ENCODE results near the gene CD59. TPM values are rescaled to one million over a fixed set of nuclear protein-coding genes. Genes with fewer than 3 reads are reported as not detected.
A peak's percentile ranks its signal among the peaks of the same experiment; 100 is the strongest.

Gene CD59
- total RNA-seq, 1 donor from 2014 or later = 204 TPM

GRCh38 chr11:33700502-33701271 lies 35.5 kb downstream of the CD59 start, which contains the start of gene C11orf91:
TSS of gene C11orf91 (minus strand) at chr11:33700826. CDS start at chr11:33700740, 86 bp downstream.
- H3K27me3 Mint-ChIP-seq = peaks cover 14% of the 10 kb centered on the region
- peak; percentile 98 for DNase-seq (ENCODE audit: extremely low spot score, unreplicated experiment)
- no peak for TF ChIP-seq CTCF (conservative IDR thresholded peaks at IDR 0.05)
- H3K27ac Mint-ChIP-seq = peak within 1 kb of the TSS; percentile 94
- peaks cover 13% of the 10 kb centered on the region for H3K4me1 Mint-ChIP-seq (ENCODE audit: unreplicated experiment)
- H3K36me3 Mint-ChIP-seq = no peaks in the 10 kb centered on the region
- peak within 1 kb of the TSS; percentile 94 for H3K4me3 Mint-ChIP-seq
- no peaks in the 10 kb centered on the region for H3K9me3 Mint-ChIP-seq

GRCh38 chr11:33700063-33700501 lies 36.1 kb downstream of the CD59 start:
- DNase-seq (ENCODE audit: extremely low spot score, unreplicated experiment) = no peak
- Mint-ChIP-seq H3K27ac (peak overlapping the region; percentile 35), H3K36me3 (no peaks in the 10 kb centered on the region), H3K9me3 (no peaks in the 10 kb centered on the region), H3K27me3 (peaks cover 14% of the 10 kb centered on the region), H3K4me3 (peak overlapping the region; percentile 84), H3K4me1 (ENCODE audit: unreplicated experiment) (peaks cover 13% of the 10 kb centered on the region)
- TF ChIP-seq CTCF (conservative IDR thresholded peaks at IDR 0.05) = no peak

- peaks cover 14% of the 10 kb centered on the region for H3K27me3 Mint-ChIP-seq
- no peaks in the 10 kb centered on the region for H3K36me3 Mint-ChIP-seq
- TF ChIP-seq CTCF (conservative IDR thresholded peaks at IDR 0.05) = no peak
- H3K4me3 Mint-ChIP-seq = peak overlapping the region; percentile 84
- peak overlapping the region; percentile 35 for H3K27ac Mint-ChIP-seq
- peaks cover 13% of the 10 kb centered on the region for H3K4me1 Mint-ChIP-seq (ENCODE audit: unreplicated experiment)
- no peak for DNase-seq (ENCODE audit: extremely low spot score, unreplicated experiment)
- no peaks in the 10 kb centered on the region for H3K9me3 Mint-ChIP-seq
Measured at GRCh38 chr11:33699515-33700062, 36.6 kb downstream of the CD59 start.

- no peaks in the 10 kb centered on the region for H3K9me3 Mint-ChIP-seq
- peaks cover 14% of the 10 kb centered on the region for H3K27me3 Mint-ChIP-seq
- no peak for DNase-seq (ENCODE audit: extremely low spot score, unreplicated experiment)
- no peak overlapping the region for H3K27ac Mint-ChIP-seq
- peak overlapping the region; percentile 79 for H3K4me3 Mint-ChIP-seq
- peaks cover 13% of the 10 kb centered on the region for H3K4me1 Mint-ChIP-seq (ENCODE audit: unreplicated experiment)
- TF ChIP-seq CTCF (conservative IDR thresholded peaks at IDR 0.05) = no peak
- H3K36me3 Mint-ChIP-seq = no peaks in the 10 kb centered on the region
Measured at GRCh38 chr11:33698921-33699320, 37.3 kb downstream of the CD59 start.

- Mint-ChIP-seq H3K4me1 (ENCODE audit: unreplicated experiment) (peaks cover 19% of the 10 kb centered on the region), H3K36me3 (no peaks in the 10 kb centered on the region), H3K27me3 (peaks cover 14% of the 10 kb centered on the region), H3K9me3 (no peaks in the 10 kb centered on the region), H3K27ac (no peak overlapping the region), H3K4me3 (no peak overlapping the region)
- no peak for TF ChIP-seq CTCF (conservative IDR thresholded peaks at IDR 0.05)
- DNase-seq (ENCODE audit: extremely low spot score, unreplicated experiment) = no peak
Measured at GRCh38 chr11:33697997-33698396, 38.2 kb downstream of the CD59 start.

All from type B pancreatic cell (in vitro differentiated cells).